Upper lobe of left lung (tissue), 4 donors: ENCODE results near the gene CLDN12.

Source experiments
- POLR2A ChIP-seq, 4 donors: fragments of 450-650 bp; IDR thresholded peaks; one replicate each; pipeline ENCODE4 v1.5.1; 2016 to 2017; ENCODE audit warnings: antibody characterized with exemption in 4 of 4, mild to moderate bottlenecking in 2 of 4
- POLR2AphosphoS5 ChIP-seq, 2 donors: sonication (generic); formaldehyde crosslinking; IDR thresholded peaks; one replicate each; pipeline ENCODE4 v1.5.1; 2017; ENCODE audit warnings: antibody characterized with exemption in 2 of 2
- TF ChIP-seq, protein P1 (sequence below), 6 experiments: fragments of 450-650 bp in 4 of 6; fragments of 200-600 bp in 2 of 6; sonication (generic) in 2 of 6; IDR thresholded peaks; one replicate each; pipeline ENCODE4 v1.5.1; 2016 to 2019; ENCODE audit warnings: antibody characterized with exemption in 6 of 6

DNA sequence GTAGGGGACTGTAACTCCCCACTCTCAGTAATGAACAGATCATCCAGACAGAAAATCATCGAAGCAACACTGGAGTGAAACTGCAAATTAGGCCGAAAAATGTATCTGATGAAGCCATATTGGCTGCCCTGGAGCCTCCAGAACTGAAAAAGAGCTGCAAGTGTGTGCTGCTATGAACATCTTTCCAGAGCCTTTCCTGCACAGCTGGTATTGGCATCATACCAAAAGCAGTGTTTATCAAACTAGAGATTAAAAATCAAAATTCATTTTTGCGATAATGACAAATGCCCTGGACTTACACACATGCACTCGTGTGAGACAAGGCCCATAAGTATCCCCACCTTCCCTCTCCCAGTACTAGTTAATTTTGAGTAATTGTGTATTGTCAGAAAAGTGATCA lies 6.8 kb upstream of the CLDN12 start:
- TF ChIP-seq, protein P1, sequence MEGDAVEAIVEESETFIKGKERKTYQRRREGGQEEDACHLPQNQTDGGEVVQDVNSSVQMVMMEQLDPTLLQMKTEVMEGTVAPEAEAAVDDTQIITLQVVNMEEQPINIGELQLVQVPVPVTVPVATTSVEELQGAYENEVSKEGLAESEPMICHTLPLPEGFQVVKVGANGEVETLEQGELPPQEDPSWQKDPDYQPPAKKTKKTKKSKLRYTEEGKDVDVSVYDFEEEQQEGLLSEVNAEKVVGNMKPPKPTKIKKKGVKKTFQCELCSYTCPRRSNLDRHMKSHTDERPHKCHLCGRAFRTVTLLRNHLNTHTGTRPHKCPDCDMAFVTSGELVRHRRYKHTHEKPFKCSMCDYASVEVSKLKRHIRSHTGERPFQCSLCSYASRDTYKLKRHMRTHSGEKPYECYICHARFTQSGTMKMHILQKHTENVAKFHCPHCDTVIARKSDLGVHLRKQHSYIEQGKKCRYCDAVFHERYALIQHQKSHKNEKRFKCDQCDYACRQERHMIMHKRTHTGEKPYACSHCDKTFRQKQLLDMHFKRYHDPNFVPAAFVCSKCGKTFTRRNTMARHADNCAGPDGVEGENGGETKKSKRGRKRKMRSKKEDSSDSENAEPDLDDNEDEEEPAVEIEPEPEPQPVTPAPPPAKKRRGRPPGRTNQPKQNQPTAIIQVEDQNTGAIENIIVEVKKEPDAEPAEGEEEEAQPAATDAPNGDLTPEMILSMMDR (IDR thresholded peaks at IDR 0.05): no peak
- TF ChIP-seq POLR2AphosphoS5 (IDR thresholded peaks at IDR 0.05): no peak
- no peak for TF ChIP-seq POLR2A (IDR thresholded peaks at IDR 0.05)
